Naive thymus-derived CD4-positive, alpha-beta T cell (primary cell): Measurements from ENCODE around the gene CD300LB. TPM values are rescaled to one million over a fixed set of nuclear protein-coding genes. Genes with fewer than 3 reads are reported as not detected.

Experiments used
- ATAC-seq: fragments of 150-1000 bp; cut with Tn5 transposase; 2 replicates; pipeline ENCODE4 v1.10.0; 2021; ENCODE audit warnings: mild to moderate bottlenecking, moderate library complexity
- CTCF ChIA-PET: fragments of 350-600 bp; sonication (Branson Sonifier 250); formaldehyde crosslinking; loops from one replicate; lab custom pipeline; 2021; ENCODE audit warnings: antibody characterized with exemption; lab: Charles Lee
- POLR2A ChIA-PET: fragments of 350-600 bp; sonication (Branson Sonifier 250); formaldehyde crosslinking; loops from one replicate; lab custom pipeline; 2021; ENCODE audit warnings: antibody characterized with exemption, inconsistent platforms; lab: Charles Lee
- DNase-seq, 9 donors: peaks; one replicate each; pipeline versions ENCODE4 v3.0.0 to v3.0.0-alpha.2; 2020 to 2022; ENCODE audit warnings: mixed read lengths in 1 of 9
- H3K27ac ChIP-seq: one replicate; pipeline ENCODE4 v1.7.0; 2013; ENCODE audit warnings: mild to moderate bottlenecking, low read depth, low read length, moderate library complexity
- H3K27me3 ChIP-seq, 2 donors: one replicate each; pipeline ENCODE4 v1.7.0; 2013; ENCODE audit warnings: low read length in 2 of 2, mild to moderate bottlenecking in 2 of 2, moderate library complexity in 2 of 2; ENCODE audit not compliant: control insufficient read depth in 2 of 2, insufficient read depth in 2 of 2
- H3K36me3 ChIP-seq, 3 experiments: 1 replicate in 2 of 3; 2 replicates in 1 of 3; pipeline ENCODE4 v1.7.0; 2013; ENCODE audit warnings: low read length in 3 of 3, mild to moderate bottlenecking in 3 of 3, moderate library complexity in 1 of 3; ENCODE audit not compliant: insufficient read depth in 3 of 3, control insufficient read depth in 2 of 3
- H3K4me1 ChIP-seq, 2 donors: one replicate each; pipeline ENCODE4 v1.7.0; 2013; ENCODE audit warnings: low read length in 2 of 2, mild to moderate bottlenecking in 2 of 2, moderate library complexity in 1 of 2; ENCODE audit not compliant: control insufficient read depth in 2 of 2, insufficient read depth in 2 of 2
- H3K4me3 ChIP-seq: 2 replicates; pipeline ENCODE4 v1.7.0; 2013; ENCODE audit warnings: mild to moderate bottlenecking, low read length
- H3K9me3 ChIP-seq, 3 experiments: 1 replicate in 2 of 3; 2 replicates in 1 of 3; pipeline ENCODE4 v1.7.0; 2013; ENCODE audit warnings: low read length in 3 of 3; ENCODE audit not compliant: control insufficient read depth in 2 of 3
- H3K27ac Mint-ChIP-seq, 9 donors: one replicate each; pipeline ENCODE4 v1.8.0; 2020 to 2022; ENCODE audit warnings: mixed read lengths in 9 of 9, mild to moderate bottlenecking in 8 of 9, moderate library complexity in 5 of 9, inconsistent platforms in 2 of 9
- H3K27me3 Mint-ChIP-seq, 5 donors: one replicate each; pipeline ENCODE4 v1.8.0; 2021 to 2022; ENCODE audit warnings: mixed read lengths in 5 of 5, mild to moderate bottlenecking in 1 of 5
- H3K36me3 Mint-ChIP-seq, 5 donors: one replicate each; pipeline ENCODE4 v1.8.0; 2020 to 2022; ENCODE audit warnings: mixed read lengths in 5 of 5, mild to moderate bottlenecking in 3 of 5, inconsistent platforms in 1 of 5
- H3K4me1 Mint-ChIP-seq, 7 donors: one replicate each; pipeline ENCODE4 v1.8.0; 2020 to 2022; ENCODE audit warnings: mixed read lengths in 7 of 7, mild to moderate bottlenecking in 3 of 7, inconsistent platforms in 1 of 7
- H3K4me3 Mint-ChIP-seq, 10 donors: one replicate each; pipeline ENCODE4 v1.8.0; 2020 to 2022; ENCODE audit warnings: mild to moderate bottlenecking in 10 of 10, mixed read lengths in 10 of 10, moderate library complexity in 6 of 10, inconsistent platforms in 2 of 10
- H3K9me3 Mint-ChIP-seq, 11 donors: one replicate each; pipeline ENCODE4 v1.8.0; 2020 to 2022; ENCODE audit warnings: mixed read lengths in 11 of 11, mild to moderate bottlenecking in 4 of 11, inconsistent platforms in 1 of 11, moderate library complexity in 1 of 11
- intact Hi-C, 2 donors: fragments of 100-400 bp; cut with micrococcal nuclease; formaldehyde crosslinking; loops; one replicate each; pipeline ENCODE4 v1.15.1; 2023
- polyA plus RNA-seq, 2 donors: library from polyadenylated mRNA; unstranded; fragments of 300-500 nt; fragmentation: Illumina TruSeq; gene quantifications; one replicate each; pipeline ENCODE4 v1.2.3, GENCODE V29; 2021
- total RNA-seq, 6 experiments: library from RNA in 5 of 6; stranded (reverse) in 5 of 6; gene quantifications; 1 replicate in 5 of 6; 2 replicates in 1 of 6; pipeline ENCODE4 v1.2.3 and lab custom pipeline; 2021 to 2026

The CD300LB gene
- total and polyA plus RNA-seq, 7 experiments from 2014 or later, result 0.27 to 23.9 (median 2.0) TPM; not detected in 3

- H3K27ac Mint-ChIP-seq, result no peak overlapping the region
- H3K27me3 Mint-ChIP-seq, result peaks cover 23 to 50% (median 32%) of the 10 kb centered on the region in 5 donors
- H3K4me1 Mint-ChIP-seq, result peaks cover 3 to 18% (median 6%) of the 10 kb centered on the region in 7 donors
- no peaks in the 10 kb centered on the region for H3K27me3 ChIP-seq
- no peaks in the 10 kb centered on the region for H3K9me3 ChIP-seq
- CTCF ChIA-PET, result no interaction called here
- intact Hi-C loops, result no loop called here
- DNase-seq (peak in 1 of 9 donors; percentile 12), ATAC-seq (peak; percentile 64)
- POLR2A ChIA-PET, result no interaction called here
- H3K4me1 ChIP-seq, result no peaks in the 10 kb centered on the region
- H3K9me3 Mint-ChIP-seq, result peaks cover 0 to 2% (median 0%) of the 10 kb centered on the region in 11 donors
- H3K4me3 Mint-ChIP-seq, result no peak overlapping the region
- H3K36me3 Mint-ChIP-seq, result no peaks in the 10 kb centered on the region
- H3K36me3 ChIP-seq, result no peaks in the 10 kb centered on the region
- H3K4me3 ChIP-seq, result no peak overlapping the region
- no peak overlapping the region for H3K27ac ChIP-seq
Observed at GRCh38 chr17:74528491-74529199, 2.6 kb downstream of the CD300LB start.

- Mint-ChIP-seq H3K27me3 (peaks cover 21 to 50% (median 27%) of the 10 kb centered on the region in 5 donors), H3K36me3 (no peaks in the 10 kb centered on the region), H3K4me3 (no peak overlapping the region), H3K9me3 (peaks cover 0 to 6% (median 4%) of the 10 kb centered on the region in 11 donors), H3K4me1 (peaks cover under 1 to 14% (median 4%) of the 10 kb centered on the region in 7 donors), H3K27ac (no peak overlapping the region)
- Histone ChIP-seq H3K4me1 (no peaks in the 10 kb centered on the region), H3K27ac (no peak overlapping the region), H3K36me3 (no peaks in the 10 kb centered on the region), H3K9me3 (no peaks in the 10 kb centered on the region), H3K4me3 (no peak overlapping the region), H3K27me3 (no peaks in the 10 kb centered on the region)
- CTCF ChIA-PET, result no interaction called here
- no peak for DNase-seq
- POLR2A ChIA-PET, result no interaction called here
- intact Hi-C loops, result no loop called here
- ATAC-seq, result no peak
Observed at GRCh38 chr17:74527756-74528155, 3.5 kb downstream of the CD300LB start.

- Histone ChIP-seq H3K27ac (no peak overlapping the region), H3K36me3 (no peaks in the 10 kb centered on the region), H3K4me3 (no peak overlapping the region), H3K4me1 (no peaks in the 10 kb centered on the region), H3K9me3 (no peaks in the 10 kb centered on the region), H3K27me3 (no peaks in the 10 kb centered on the region)
- H3K9me3 Mint-ChIP-seq, result peaks cover 0 to 6% (median 4%) of the 10 kb centered on the region in 11 donors
- intact Hi-C loops, result no loop called here
- H3K4me1 Mint-ChIP-seq, result peaks cover 0 to 9% (median 0%) of the 10 kb centered on the region in 7 donors
- ChIA-PET POLR2A (no interaction called here), CTCF (no interaction called here)
- H3K4me3 Mint-ChIP-seq, result no peak overlapping the region
- H3K36me3 Mint-ChIP-seq, result no peaks in the 10 kb centered on the region
- peaks cover 15 to 50% (median 26%) of the 10 kb centered on the region in 5 donors for H3K27me3 Mint-ChIP-seq
- no peak for DNase-seq
- no peak for ATAC-seq
- no peak overlapping the region for H3K27ac Mint-ChIP-seq
Observed at GRCh38 chr17:74527081-74527480, 4.2 kb downstream of the CD300LB start.

- H3K9me3 Mint-ChIP-seq, result peaks cover 0 to 6% (median 4%) of the 10 kb centered on the region in 11 donors
- ChIA-PET POLR2A (no interaction called here), CTCF (interaction anchor here (1.4 kb wide), 1 partner anchor 159 kb away, joined by 3 read pairs; no protein-coding TSS in a partner anchor)
- intact Hi-C loops, result no loop called here
- no peaks in the 10 kb centered on the region for H3K27me3 ChIP-seq
- peaks cover 0 to 10% (median 0%) of the 10 kb centered on the region in 7 donors for H3K4me1 Mint-ChIP-seq
- H3K27me3 Mint-ChIP-seq, result peaks cover 14 to 47% (median 26%) of the 10 kb centered on the region in 5 donors
- H3K4me1 ChIP-seq, result no peaks in the 10 kb centered on the region
- H3K27ac ChIP-seq, result no peak overlapping the region
- H3K36me3 Mint-ChIP-seq, result no peaks in the 10 kb centered on the region
- H3K4me3 ChIP-seq, result no peak overlapping the region
- ATAC-seq (no peak), DNase-seq (no peak)
- H3K36me3 ChIP-seq, result no peaks in the 10 kb centered on the region
- no peak overlapping the region for H3K4me3 Mint-ChIP-seq
- no peaks in the 10 kb centered on the region for H3K9me3 ChIP-seq
- no peak overlapping the region for H3K27ac Mint-ChIP-seq
Observed at GRCh38 chr17:74526681-74527080, 4.6 kb downstream of the CD300LB start.

- no peak for ATAC-seq
- peak in 1 of 9 donors; percentile 10 for DNase-seq
- Mint-ChIP-seq H3K36me3 (peaks cover 0 to 2% (median 0%) of the 10 kb centered on the region in 5 donors), H3K4me1 (peaks cover 0 to 12% (median 0%) of the 10 kb centered on the region in 7 donors), H3K27ac (no peak overlapping the region), H3K4me3 (no peak overlapping the region), H3K27me3 (peaks cover 17 to 47% (median 24%) of the 10 kb centered on the region in 5 donors), H3K9me3 (peaks cover 0 to 6% (median 4%) of the 10 kb centered on the region in 11 donors)
- ChIA-PET POLR2A (no interaction called here), CTCF (interaction anchor here (0.7 to 1.4 kb wide), 2 partner anchors 69 to 158 kb away, joined by 3 read pairs; no protein-coding TSS in a partner anchor)
- Histone ChIP-seq H3K27ac (no peak overlapping the region), H3K27me3 (no peaks in the 10 kb centered on the region), H3K9me3 (no peaks in the 10 kb centered on the region), H3K36me3 (no peaks in the 10 kb centered on the region), H3K4me3 (no peak overlapping the region), H3K4me1 (no peaks in the 10 kb centered on the region)
- intact Hi-C loops, result no loop called here
Observed at GRCh38 chr17:74525781-74526288, 5.4 kb downstream of the CD300LB start.

- no peaks in the 10 kb centered on the region for H3K36me3 ChIP-seq
- CTCF ChIA-PET, result interaction anchor here (0.7 to 1.4 kb wide), 2 partner anchors 69 to 157 kb away, joined by 3 read pairs; no protein-coding TSS in a partner anchor
- ATAC-seq, result no peak
Observed at GRCh38 chr17:74525465-74525725, 5.9 kb downstream of the CD300LB start.

More at GRCh38 chr17:74525465-74525725, 5.9 kb downstream of the CD300LB start:
- peaks cover 0 to 2% (median 0%) of the 10 kb centered on the region in 5 donors for H3K36me3 Mint-ChIP-seq
- peaks cover 16 to 47% (median 26%) of the 10 kb centered on the region in 5 donors for H3K27me3 Mint-ChIP-seq
- no peak overlapping the region for H3K4me3 Mint-ChIP-seq
- intact Hi-C loops, result no loop called here
- POLR2A ChIA-PET, result no interaction called here
- H3K4me1 Mint-ChIP-seq, result peaks cover 0 to 13% (median 0%) of the 10 kb centered on the region in 7 donors
- DNase-seq, result peak in 1 of 9 donors; percentile 7
- peaks cover 0 to 7% (median 4%) of the 10 kb centered on the region in 11 donors for H3K9me3 Mint-ChIP-seq
- Histone ChIP-seq H3K27me3 (no peaks in the 10 kb centered on the region), H3K4me1 (no peaks in the 10 kb centered on the region), H3K9me3 (no peaks in the 10 kb centered on the region), H3K27ac (no peak overlapping the region), H3K4me3 (no peak overlapping the region)
- no peak overlapping the region for H3K27ac Mint-ChIP-seq
